H1 (cell line): ENCODE results near the gene OR2J2. TPM values are rescaled to one million over a fixed set of nuclear protein-coding genes. Genes with fewer than 3 reads are reported as not detected.

Source experiments
- CTCF ChIA-PET: fragments of 300-600 bp; sonication (Branson Sonifier 250); formaldehyde crosslinking; loops from one replicate; lab custom pipeline; 2021; ENCODE audit not compliant: partially characterized antibody; lab: Charles Lee
- POLR2A ChIA-PET: fragments of 300-600 bp; sonication (Branson Sonifier 250); formaldehyde crosslinking; loops from one replicate; lab custom pipeline; 2021; ENCODE audit warnings: inconsistent platforms; ENCODE audit not compliant: partially characterized antibody; lab: Charles Lee
- DNase-seq, 2 experiments: peaks; one replicate each; pipeline versions ENCODE4 v3.0.0 to v3.0.0-alpha.2; 2010 to 2022; ENCODE audit warnings: low spot score in 2 of 2, low read depth in 1 of 2, mixed read lengths in 1 of 2
- FAIRE-seq: peaks from 2 replicates; lab custom pipeline; 2011; peaks lifted over from hg19 to GRCh38; lab: Jason Lieb, UNC
- H2AFZ ChIP-seq: 2 replicates; pipeline ENCODE4 v1.8.1; 2012; ENCODE audit warnings: low read length, inconsistent platforms
- H2AK5ac ChIP-seq: 2 replicates; pipeline ENCODE4 v1.6.1; 2013; ENCODE audit warnings: low read depth, low read length
- H2BK120ac ChIP-seq: replicated peaks from 2 replicates; pipeline ENCODE3; 2013; ENCODE audit warnings: low read depth, low read length, inconsistent platforms
- H2BK12ac ChIP-seq: 2 replicates; pipeline ENCODE4 v1.6.1; 2013; ENCODE audit warnings: low read depth, low read length
- H2BK15ac ChIP-seq: 2 replicates; pipeline ENCODE4 v1.6.1; 2013; ENCODE audit warnings: low read length
- H2BK20ac ChIP-seq: 2 replicates; pipeline ENCODE4 v1.6.1; 2013; ENCODE audit warnings: low read length
- H2BK5ac ChIP-seq: 2 replicates; pipeline ENCODE4 v1.6.1; 2013; ENCODE audit warnings: low read depth, low read length
- H3K14ac ChIP-seq: 2 replicates; pipeline ENCODE4 v1.6.1; 2013; ENCODE audit warnings: inconsistent platforms; ENCODE audit not compliant: insufficient read length
- H3K18ac ChIP-seq: 2 replicates; pipeline ENCODE4 v1.6.1; 2013; ENCODE audit warnings: low read length; ENCODE audit errors: extremely low read depth
- H3K23ac ChIP-seq: 2 replicates; pipeline ENCODE4 v1.6.1; 2013; ENCODE audit warnings: inconsistent platforms; ENCODE audit not compliant: insufficient read length
- H3K23me2 ChIP-seq: 2 replicates; pipeline ENCODE4 v1.6.1; 2013; ENCODE audit warnings: low read depth, low read length
- H3K27ac ChIP-seq: 2 replicates; pipeline ENCODE4 v1.6.1; 2011; ENCODE audit warnings: low read depth, low read length, inconsistent platforms
- H3K27me3 ChIP-seq, 4 experiments: replicated peaks in 1 of 4; 1 replicate in 1 of 4; 2 replicates in 3 of 4; pipeline versions ENCODE4 v1.6.1 to v1.8.1; 2011 to 2013; ENCODE audit warnings: low read length in 3 of 4, mild to moderate bottlenecking in 3 of 4, inconsistent platforms in 2 of 4, mixed read lengths in 2 of 4, moderate library complexity in 1 of 4; ENCODE audit not compliant: control insufficient read depth in 3 of 4, insufficient read depth in 3 of 4; ENCODE audit errors: extremely low read depth in 1 of 4
- H3K36me3 ChIP-seq, 4 experiments: 2 replicates each; pipeline versions ENCODE4 v1.6.1 to v1.8.1; 2011 to 2013; ENCODE audit warnings: mild to moderate bottlenecking in 4 of 4, low read length in 3 of 4, moderate library complexity in 2 of 4, control low read depth in 1 of 4, inconsistent platforms in 1 of 4; ENCODE audit not compliant: insufficient read depth in 4 of 4, control insufficient read depth in 2 of 4
- H3K4ac ChIP-seq: replicated peaks from 2 replicates; pipeline ENCODE3; 2013; ENCODE audit warnings: low read length, low read depth, mixed read lengths, inconsistent platforms; ENCODE audit not compliant: insufficient read length
- H3K4me1 ChIP-seq, 4 experiments: replicated peaks in 1 of 4; 1 replicate in 1 of 4; 2 replicates in 3 of 4; pipeline versions ENCODE4 v1.6.1 to v1.8.1; 2011 to 2013; ENCODE audit warnings: low read length in 3 of 4, inconsistent platforms in 2 of 4, mixed read lengths in 1 of 4; ENCODE audit not compliant: insufficient read depth in 4 of 4, control insufficient read depth in 3 of 4
- H3K4me2 ChIP-seq, 2 experiments: 2 replicates each; pipeline versions ENCODE4 v1.6.1 to v1.8.1; 2011 to 2013; ENCODE audit warnings: low read depth in 2 of 2, low read length in 2 of 2, control low read depth in 1 of 2, inconsistent platforms in 1 of 2, mild to moderate bottlenecking in 1 of 2; ENCODE audit not compliant: insufficient read depth in 1 of 2
- H3K4me3 ChIP-seq, 4 experiments: fragments of 200-600, 300-600 bp in 1 of 4; sonication (generic), shearing (Covaris generic), sonication (Bioruptor Twin) in 1 of 4; 2 replicates each; pipeline versions ENCODE4 v1.5.1 to v1.8.1; 2011 to 2016; ENCODE audit warnings: low read length in 4 of 4, low read depth in 3 of 4, control low read depth in 2 of 4, inconsistent platforms in 2 of 4, mild to moderate bottlenecking in 2 of 4, mixed read lengths in 1 of 4, moderate library complexity in 1 of 4; ENCODE audit not compliant: insufficient read depth in 2 of 4; ENCODE audit errors: extremely low read depth in 1 of 4
- H3K56ac ChIP-seq: replicated peaks from 2 replicates; pipeline ENCODE3; 2013; ENCODE audit warnings: low read depth, mild to moderate bottlenecking, mixed read lengths, low read length, inconsistent platforms; ENCODE audit not compliant: insufficient read length
- H3K79me1 ChIP-seq: 2 replicates; pipeline ENCODE4 v1.6.1; 2013; ENCODE audit warnings: low read depth, low read length, control low read depth
- H3K79me2 ChIP-seq, 2 experiments: 2 replicates each; pipeline versions ENCODE4 v1.6.1 to v1.8.1; 2012 to 2013; ENCODE audit warnings: low read length in 2 of 2, mild to moderate bottlenecking in 2 of 2, inconsistent platforms in 1 of 2; ENCODE audit not compliant: insufficient read depth in 2 of 2, control insufficient read depth in 1 of 2
- H3K9ac ChIP-seq, 4 experiments: replicated peaks in 1 of 4; 1 replicate in 1 of 4; 2 replicates in 3 of 4; pipeline versions ENCODE4 v1.6.1 to v1.8.1; 2011 to 2013; ENCODE audit warnings: low read depth in 3 of 4, low read length in 3 of 4, control low read depth in 2 of 4, mild to moderate bottlenecking in 2 of 4, moderate library complexity in 2 of 4, inconsistent platforms in 1 of 4; ENCODE audit errors: extremely low read depth in 1 of 4
- H3K9me3 ChIP-seq, 2 experiments: 2 replicates each; pipeline versions ENCODE4 v1.6.1 to v1.8.1; 2012 to 2013; ENCODE audit warnings: mild to moderate bottlenecking in 2 of 2, moderate library complexity in 2 of 2, control low read depth in 1 of 2, inconsistent platforms in 1 of 2, low read depth in 1 of 2, low read length in 1 of 2, mixed read lengths in 1 of 2; ENCODE audit not compliant: insufficient read depth in 2 of 2
- H4K20me1 ChIP-seq, 2 experiments: replicated peaks in 1 of 2; 2 replicates each; pipeline versions ENCODE3 to v1.8.1; 2011 to 2013; ENCODE audit warnings: inconsistent platforms in 2 of 2, low read length in 2 of 2, mild to moderate bottlenecking in 1 of 2; ENCODE audit not compliant: insufficient read depth in 2 of 2, control insufficient read depth in 1 of 2
- H4K5ac ChIP-seq: 2 replicates; pipeline ENCODE4 v1.6.1; 2013; ENCODE audit warnings: low read length, low read depth, mixed read lengths, inconsistent platforms; ENCODE audit not compliant: insufficient read length
- H4K8ac ChIP-seq: 2 replicates; pipeline ENCODE4 v1.8.0; 2013; ENCODE audit warnings: mild to moderate bottlenecking, moderate library complexity, low read length, inconsistent platforms; ENCODE audit not compliant: insufficient read depth; ENCODE audit errors: extremely low read depth
- H4K91ac ChIP-seq: replicated peaks from 2 replicates; pipeline ENCODE3; 2013; ENCODE audit warnings: low read length, mixed read lengths, inconsistent platforms; ENCODE audit not compliant: insufficient read length
- CEBPB ChIP-seq: IDR thresholded peaks from 2 replicates; pipeline ENCODE4 v1.6.1; 2012; ENCODE audit warnings: low read depth, low read length
- MAX ChIP-seq: IDR thresholded peaks from 2 replicates; pipeline ENCODE4 v1.6.1; 2012; ENCODE audit warnings: inconsistent platforms
- NANOG ChIP-seq: IDR thresholded peaks from 2 replicates; pipeline ENCODE4 v1.6.1; 2011; ENCODE audit warnings: low read length, low read depth, mild to moderate bottlenecking, inconsistent platforms; ENCODE audit not compliant: insufficient read depth, poor library complexity, severe bottlenecking
- YY1 ChIP-seq: IDR thresholded peaks from 2 replicates; pipeline ENCODE4 v1.6.1; 2011; ENCODE audit warnings: low read depth, mild to moderate bottlenecking, low read length
- WGBS, 2 experiments: shearing (Covaris generic) in 1 of 2; methylation state at CpG; one replicate each; pipeline versions ENCODE4 v1.1.6 to v1.1.7; 2013 to 2015; ENCODE audit warnings: low lambda C conversion rate in 2 of 2, mixed read lengths in 2 of 2, inconsistent platforms in 1 of 2, low coverage in 1 of 2, missing lambda C conversion rate in 1 of 2; ENCODE audit not compliant: insufficient replicate concordance in 2 of 2, insufficient coverage in 1 of 2, insufficient read length in 1 of 2; ENCODE audit errors: extremely low coverage in 1 of 2, missing lambda C conversion rate in 1 of 2; 5-methylcytosine and 5-hydroxymethylcytosine counted together
- polyA plus RNA-seq, 7 experiments: library from polyadenylated mRNA; depleted of rRNA in 3 of 7; stranded (reverse) in 5 of 7; unstranded in 2 of 7; fragments of >200 nt in 5 of 7; fragments of 200-250 nt in 2 of 7; gene quantifications; 1 replicate in 5 of 7; 2 replicates in 1 of 7; 4 replicates in 1 of 7; pipeline versions ENCODE4 v1.2.1 to v1.2.3, GENCODE V29; 2011 to 2013; ENCODE audit warnings: missing spikeins in 2 of 7, mixed read lengths in 2 of 7
- total RNA-seq: library from RNA; stranded (reverse); fragmentation: NEBNext Ultra II Directional; extraction: Animal tissue kit (Norgen Biotek cat#: 25700); gene quantifications from 2 replicates; pipeline ENCODE4 v1.2.1, GENCODE V29; 2021

OR2J2 gene
- total and polyA plus RNA-seq, 2 of the 8 experiments (the other 6 are each of a cell fraction or from before 2014, with no cell fraction given), result not detected

- ChIA-PET POLR2A (no interaction called here), CTCF (no interaction called here)
- Histone ChIP-seq H3K9ac (no peak overlapping the region), H2BK120ac (no peak overlapping the region), H2BK5ac (no peak overlapping the region), H2BK20ac (no peak overlapping the region), H3K23ac (no peak overlapping the region), H4K5ac (no peak overlapping the region), H3K23me2 (no peaks in the 10 kb centered on the region), H4K91ac (no peak overlapping the region), H3K18ac (no peak overlapping the region), H3K4me2 (no peak overlapping the region), H2AFZ (no peak overlapping the region), H2AK5ac (no peak overlapping the region), H3K14ac (no peak overlapping the region), H3K4me3 (no peak overlapping the region), H4K20me1 (no peaks in the 10 kb centered on the region), H3K36me3 (no peaks in the 10 kb centered on the region), H4K8ac (no peak overlapping the region), H3K27me3 (no peaks in the 10 kb centered on the region), H3K27ac (no peak overlapping the region), H3K4me1 (no peaks in the 10 kb centered on the region), H3K9me3 (no peaks in the 10 kb centered on the region), H2BK12ac (no peak overlapping the region), H3K4ac (no peak overlapping the region), H2BK15ac (no peak overlapping the region), H3K56ac (no peak overlapping the region), H3K79me1 (no peaks in the 10 kb centered on the region), H3K79me2 (no peaks in the 10 kb centered on the region)
- FAIRE-seq (no peak), DNase-seq (no peak)
- WGBS, 2 experiments, result 100% methylated on average over 1 of the region's 1 CpG; no CpG with 5 or more reads in 1 of the 2 experiments
- TF ChIP-seq YY1, result no peak
- no peak for TF ChIP-seq NANOG
- no peak for TF ChIP-seq CEBPB
- no peak for TF ChIP-seq MAX
These were observed 17.6 kb upstream of the OR2J2 start for GRCh38 chr6:29153083-29153482.
